ENCODE data around the gene TALDO1. TPM values are rescaled to one million over a fixed set of nuclear protein-coding genes. Genes with fewer than 3 reads are reported as not detected.
A peak's percentile ranks its signal among the peaks of the same experiment; 100 is the strongest.

The TALDO1 gene
- total and polyA plus RNA-seq, 10 of the 15 experiments (the other 5 are each of a cell fraction or from before 2014, with no cell fraction given) = 121 to 302 (median 182) TPM

- TF ChIP-seq FOXM1 (IDR thresholded peaks at IDR 0.05; ENCODE audit: low read depth, low read length) (no peak), YY1 (IDR thresholded peaks at IDR 0.05; ENCODE audit: low read depth, low read length) (peak; percentile 88), MXI1 (IDR thresholded peaks at IDR 0.05; ENCODE audit: low read depth, low read length) (peak; percentile 76), NKRF (conservative IDR thresholded peaks at IDR 0.05) (peak; percentile 88), RELA (IDR thresholded peaks at IDR 0.05; ENCODE audit: borderline replicate concordance, partially characterized antibody) (peak; percentile 66), MTA2 (IDR thresholded peaks at IDR 0.05; ENCODE audit: low read depth) (no peak), CHD1 (IDR thresholded peaks at IDR 0.05; ENCODE audit: low read depth, low read length) (no peak), PAX5 (IDR thresholded peaks at IDR 0.05; ENCODE audit: borderline replicate concordance, low read depth, low read length) (peak; percentile 10; the same call in 1 of the 2 replicates), CREM (IDR thresholded peaks at IDR 0.05; ENCODE audit: low read depth) (peak; percentile 99), CBX5 (IDR thresholded peaks at IDR 0.05; ENCODE audit: low read depth) (no peak), ESRRA (IDR thresholded peaks at IDR 0.05; ENCODE audit: low read length) (peak; percentile 70; the same call in 1 of the 2 replicates), ZNF274 (IDR thresholded peaks at IDR 0.05; ENCODE audit: insufficient read depth, insufficient read length) (no peak), GATAD2B (conservative IDR thresholded peaks at IDR 0.05; ENCODE audit: low read depth) (peak; percentile 81), SREBF1 (IDR thresholded peaks at IDR 0.05; ENCODE audit: low read length) (peak; percentile 29), ZSCAN29 (IDR thresholded peaks at IDR 0.05) (no peak), BCLAF1 (IDR thresholded peaks at IDR 0.05) (no peak)
- TF ChIP-seq, protein P1, sequence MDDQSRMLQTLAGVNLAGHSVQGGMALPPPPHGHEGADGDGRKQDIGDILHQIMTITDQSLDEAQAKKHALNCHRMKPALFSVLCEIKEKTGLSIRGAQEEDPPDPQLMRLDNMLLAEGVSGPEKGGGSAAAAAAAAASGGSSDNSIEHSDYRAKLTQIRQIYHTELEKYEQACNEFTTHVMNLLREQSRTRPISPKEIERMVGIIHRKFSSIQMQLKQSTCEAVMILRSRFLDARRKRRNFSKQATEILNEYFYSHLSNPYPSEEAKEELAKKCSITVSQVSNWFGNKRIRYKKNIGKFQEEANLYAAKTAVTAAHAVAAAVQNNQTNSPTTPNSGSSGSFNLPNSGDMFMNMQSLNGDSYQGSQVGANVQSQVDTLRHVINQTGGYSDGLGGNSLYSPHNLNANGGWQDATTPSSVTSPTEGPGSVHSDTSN (IDR thresholded peaks at IDR 0.05; ENCODE audit: insufficient replicate concordance, low read depth, low read length) = peak; percentile 42
- TF ChIP-seq, protein P2, sequence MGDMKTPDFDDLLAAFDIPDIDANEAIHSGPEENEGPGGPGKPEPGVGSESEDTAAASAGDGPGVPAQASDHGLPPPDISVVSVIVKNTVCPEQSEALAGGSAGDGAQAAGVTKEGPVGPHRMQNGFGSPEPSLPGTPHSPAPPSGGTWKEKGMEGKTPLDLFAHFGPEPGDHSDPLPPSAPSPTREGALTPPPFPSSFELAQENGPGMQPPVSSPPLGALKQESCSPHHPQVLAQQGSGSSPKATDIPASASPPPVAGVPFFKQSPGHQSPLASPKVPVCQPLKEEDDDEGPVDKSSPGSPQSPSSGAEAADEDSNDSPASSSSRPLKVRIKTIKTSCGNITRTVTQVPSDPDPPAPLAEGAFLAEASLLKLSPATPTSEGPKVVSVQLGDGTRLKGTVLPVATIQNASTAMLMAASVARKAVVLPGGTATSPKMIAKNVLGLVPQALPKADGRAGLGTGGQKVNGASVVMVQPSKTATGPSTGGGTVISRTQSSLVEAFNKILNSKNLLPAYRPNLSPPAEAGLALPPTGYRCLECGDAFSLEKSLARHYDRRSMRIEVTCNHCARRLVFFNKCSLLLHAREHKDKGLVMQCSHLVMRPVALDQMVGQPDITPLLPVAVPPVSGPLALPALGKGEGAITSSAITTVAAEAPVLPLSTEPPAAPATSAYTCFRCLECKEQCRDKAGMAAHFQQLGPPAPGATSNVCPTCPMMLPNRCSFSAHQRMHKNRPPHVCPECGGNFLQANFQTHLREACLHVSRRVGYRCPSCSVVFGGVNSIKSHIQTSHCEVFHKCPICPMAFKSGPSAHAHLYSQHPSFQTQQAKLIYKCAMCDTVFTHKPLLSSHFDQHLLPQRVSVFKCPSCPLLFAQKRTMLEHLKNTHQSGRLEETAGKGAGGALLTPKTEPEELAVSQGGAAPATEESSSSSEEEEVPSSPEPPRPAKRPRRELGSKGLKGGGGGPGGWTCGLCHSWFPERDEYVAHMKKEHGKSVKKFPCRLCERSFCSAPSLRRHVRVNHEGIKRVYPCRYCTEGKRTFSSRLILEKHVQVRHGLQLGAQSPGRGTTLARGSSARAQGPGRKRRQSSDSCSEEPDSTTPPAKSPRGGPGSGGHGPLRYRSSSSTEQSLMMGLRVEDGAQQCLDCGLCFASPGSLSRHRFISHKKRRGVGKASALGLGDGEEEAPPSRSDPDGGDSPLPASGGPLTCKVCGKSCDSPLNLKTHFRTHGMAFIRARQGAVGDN (IDR thresholded peaks at IDR 0.05) = peak; percentile 18; the same call in 1 of the 2 replicates
- TF ChIP-seq, protein P3, sequence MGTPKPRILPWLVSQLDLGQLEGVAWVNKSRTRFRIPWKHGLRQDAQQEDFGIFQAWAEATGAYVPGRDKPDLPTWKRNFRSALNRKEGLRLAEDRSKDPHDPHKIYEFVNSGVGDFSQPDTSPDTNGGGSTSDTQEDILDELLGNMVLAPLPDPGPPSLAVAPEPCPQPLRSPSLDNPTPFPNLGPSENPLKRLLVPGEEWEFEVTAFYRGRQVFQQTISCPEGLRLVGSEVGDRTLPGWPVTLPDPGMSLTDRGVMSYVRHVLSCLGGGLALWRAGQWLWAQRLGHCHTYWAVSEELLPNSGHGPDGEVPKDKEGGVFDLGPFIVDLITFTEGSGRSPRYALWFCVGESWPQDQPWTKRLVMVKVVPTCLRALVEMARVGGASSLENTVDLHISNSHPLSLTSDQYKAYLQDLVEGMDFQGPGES (IDR thresholded peaks at IDR 0.05) = peak; percentile 48
Measured at GRCh38 chr11:809287-810039, 62.2 kb downstream of the TALDO1 start, which contains the start of gene RPLP2 (continued).

Data from GM12878 (cell line).